K562 (cell line): ENCODE results near the gene CHCHD6. TPM values are rescaled to one million over a fixed set of nuclear protein-coding genes. Genes with fewer than 3 reads are reported as not detected.

Experiments
- CHD7 ChIP-seq: fragments of 200-600 bp; sonication (generic); IDR thresholded peaks from one replicate; pipeline ENCODE4 v1.6.1; 2012; ENCODE audit warnings: mild to moderate bottlenecking, low read depth, low read length, inconsistent platforms
- ELF1 ChIP-seq: fragments of 200-800 bp; sonication (Bioruptor generic); IDR thresholded peaks from 2 replicates; pipeline ENCODE4 v1.6.1; 2016; ENCODE audit warnings: missing genetic modification characterization, missing compliant biosample characterization
- EZH2 ChIP-seq: IDR thresholded peaks from 2 replicates; pipeline ENCODE4 v1.6.1; 2012; ENCODE audit warnings: low read depth, mild to moderate bottlenecking, inconsistent platforms, low read length, borderline replicate concordance
- HNRNPLL ChIP-seq: fragments of 200-400 bp; formaldehyde crosslinking; IDR thresholded peaks from 2 replicates; pipeline ENCODE4 v1.6.1; 2017; ENCODE audit warnings: low read length, low read depth, mild to moderate bottlenecking; ENCODE audit not compliant: poor library complexity, severe bottlenecking
- NR1H2 ChIP-seq: sonication (generic); formaldehyde crosslinking; IDR thresholded peaks from 2 replicates; pipeline ENCODE4 v1.4.0; 2020; ENCODE audit warnings: mild to moderate bottlenecking, missing genetic modification reagents
- OTX1 ChIP-seq: fragments of 450-650 bp; formaldehyde crosslinking; IDR thresholded peaks from 2 replicates; pipeline ENCODE4 v1.4.0; 2022; ENCODE audit warnings: mild to moderate bottlenecking
- POU5F1 ChIP-seq: fragments of 150-350 bp; IDR thresholded peaks from 2 replicates; pipeline ENCODE4 v1.6.1; 2014; ENCODE audit warnings: borderline replicate concordance, low read length, low read depth, mild to moderate bottlenecking; ENCODE audit not compliant: partially characterized antibody
- THAP7 ChIP-seq: fragments of 250-450 bp; sonication (Bioruptor Pico); IDR thresholded peaks from 2 replicates; pipeline ENCODE4 v1.5.0; 2021
- ZNF592 ChIP-seq: fragments of 450-650 bp; IDR thresholded peaks from 2 replicates; pipeline ENCODE4 v1.6.1; 2017; ENCODE audit warnings: antibody characterized with exemption, mild to moderate bottlenecking
- ZZZ3 ChIP-seq: fragments of 450-650 bp; IDR thresholded peaks from 2 replicates; pipeline ENCODE4 v1.6.1; 2016; ENCODE audit warnings: antibody characterized with exemption, mild to moderate bottlenecking, moderate library complexity
- polyA plus RNA-seq, 8 experiments: library from polyadenylated mRNA; depleted of rRNA in 4 of 8; stranded (reverse) in 5 of 8; unstranded in 3 of 8; fragments of >200 nt; fragmentation: Nextera tagmentation in 2 of 8; fragmentation: Illumina TruSeq in 1 of 8; extraction: Ambion mirVana in 2 of 8; extraction: Trizol in 1 of 8; gene quantifications; 2 replicates each; pipeline versions ENCODE4 v1.2.1 to v1.2.3, GENCODE V29; 2011 to 2014; ENCODE audit warnings: inconsistent platforms in 1 of 8, missing spikeins in 1 of 8
- total RNA-seq, 7 experiments: library from RNA; depleted of rRNA in 6 of 7; stranded (reverse); fragments of >200 nt in 6 of 7; fragmentation: Illumina TruSeq in 2 of 7; extraction: Trizol in 2 of 7; gene quantifications; 2 replicates each; pipeline versions ENCODE4 v1.2.1 to v1.2.3, GENCODE V29; 2011 to 2021; ENCODE audit warnings: low replicate concordance in 1 of 7

The CHCHD6 gene
- total and polyA plus RNA-seq, 9 of the 15 experiments (the other 6 are each of a cell fraction or from before 2014, with no cell fraction given), result 4.6 to 18.6 (median 10.9) TPM

GRCh38 chr3:126945171-126945721, 241.2 kb downstream of the CHCHD6 start (continued):
- TF ChIP-seq ZNF592 (0 out of 2 replicates have a peak, but pooled peaks have one; percentile 37), CHD7 (no peak), OTX1 (CRISPR knock-in tag) (no peak), NR1H2 (CRISPR knock-in tag) (no peak), EZH2 (no peak), ELF1 (tag) (no peak), ZZZ3 (no peak), THAP7 (CRISPR knock-in tag) (no peak), HNRNPLL (no peak), POU5F1 (no peak)
